B cell (primary cell): Measurements from ENCODE around the gene TTC32.

Experiments used
- CTCF ChIP-seq: fragments of 200-600 bp; IDR thresholded peaks from one replicate; pipeline ENCODE4 v1.8.0; 2022; ENCODE audit warnings: antibody characterized with exemption, mild to moderate bottlenecking
- EZH2 ChIP-seq: IDR thresholded peaks from 2 replicates; pipeline ENCODE4 v1.6.1; 2012; ENCODE audit warnings: borderline replicate concordance, low read depth, mild to moderate bottlenecking, moderate library complexity, low read length; ENCODE audit not compliant: insufficient read depth, poor library complexity, severe bottlenecking

DNA sequence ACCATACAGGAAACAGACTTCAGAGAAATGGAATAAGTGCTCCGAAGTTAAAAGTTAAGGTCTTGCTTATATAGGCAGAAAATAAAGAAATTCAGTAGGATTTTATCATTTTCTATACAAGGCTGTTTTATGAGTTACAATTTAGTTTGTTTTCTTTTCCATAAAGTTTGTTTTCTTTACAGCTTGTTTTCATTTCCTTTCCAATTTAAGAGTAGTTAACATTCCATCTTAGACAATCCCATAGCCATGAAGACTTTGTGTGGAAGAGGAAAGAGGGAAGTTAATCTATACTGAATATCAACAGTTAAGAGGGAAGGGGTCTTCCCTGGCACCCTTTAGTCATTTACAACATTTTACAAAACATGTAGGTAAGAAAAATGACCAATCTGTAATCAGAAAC, 26.5 kb downstream of the TTC32 start:
- no peak for TF ChIP-seq CTCF
- TF ChIP-seq EZH2: no peak
